NCI-H1048 (cell line): ENCODE data around the gene GCN1.

Experiments
- DNase-seq: peaks from one replicate; lab custom pipeline; 2025; lab: John Stamatoyannopoulos, UW

GCN1 gene

GRCh38 chr12:120091371-120092090, 103.0 kb downstream of the GCN1 start:
- no peak for DNase-seq

DNA sequence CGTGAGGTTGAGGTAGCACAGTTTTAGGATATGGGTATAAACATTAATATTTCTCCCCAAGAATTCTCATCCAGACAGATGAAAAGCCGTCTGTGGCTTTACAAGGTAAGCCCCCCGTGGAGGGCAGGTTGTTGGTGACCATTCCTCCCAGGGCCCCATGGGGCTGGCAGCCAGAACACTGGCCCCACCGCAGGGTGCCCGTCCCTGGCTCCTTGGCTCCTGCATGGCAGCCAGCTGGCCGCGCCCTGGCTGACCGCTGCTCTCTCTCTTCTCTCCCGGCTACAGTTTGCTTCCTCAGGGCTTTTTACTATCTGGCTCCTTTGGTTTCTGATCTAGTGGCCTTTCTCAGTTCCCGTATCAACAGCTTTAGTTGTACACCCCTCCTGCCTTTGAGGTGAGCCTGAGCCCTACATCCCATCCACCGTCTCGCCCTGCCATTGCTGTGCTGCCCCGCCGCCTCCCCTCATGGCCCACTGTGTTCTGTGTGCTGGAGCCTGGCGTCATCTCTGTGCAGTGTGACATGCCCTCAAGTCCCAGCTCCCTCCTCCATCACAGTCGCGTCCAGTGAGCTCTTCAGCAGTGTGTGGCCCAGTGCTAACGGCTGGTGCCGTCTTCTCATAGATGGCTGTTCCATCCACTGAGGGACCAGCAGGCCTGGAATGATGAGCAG, 103.8 kb downstream of the GCN1 start:
- DNase-seq = no peak

DNA sequence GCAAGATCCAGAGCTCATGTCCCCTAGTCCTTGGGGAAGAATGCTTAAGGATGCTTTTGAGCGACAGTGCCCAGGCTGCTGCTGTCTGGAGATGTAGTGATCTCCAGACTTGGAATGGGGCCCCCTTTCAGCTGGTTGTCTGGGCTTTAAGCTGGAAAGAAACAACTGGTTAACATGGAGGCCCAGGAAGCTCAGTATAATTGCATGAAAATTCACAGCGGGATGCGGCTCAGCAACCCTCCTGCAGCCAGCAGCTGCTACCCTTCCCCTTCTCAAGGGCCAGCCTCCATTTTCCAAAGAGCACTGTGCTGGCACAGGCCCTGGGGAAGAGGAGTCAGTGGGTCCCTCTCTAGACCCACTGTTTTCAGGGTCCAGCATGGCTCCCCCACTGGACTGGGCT, 104.3 kb downstream of the GCN1 start:
- DNase-seq = no peak

- no peak for DNase-seq
These were observed 104.7 kb downstream of the GCN1 start for GRCh38 chr12:120089796-120090195.

GRCh38 chr12:120089105-120089504, 105.4 kb downstream of the GCN1 start:
- DNase-seq = no peak

DNA sequence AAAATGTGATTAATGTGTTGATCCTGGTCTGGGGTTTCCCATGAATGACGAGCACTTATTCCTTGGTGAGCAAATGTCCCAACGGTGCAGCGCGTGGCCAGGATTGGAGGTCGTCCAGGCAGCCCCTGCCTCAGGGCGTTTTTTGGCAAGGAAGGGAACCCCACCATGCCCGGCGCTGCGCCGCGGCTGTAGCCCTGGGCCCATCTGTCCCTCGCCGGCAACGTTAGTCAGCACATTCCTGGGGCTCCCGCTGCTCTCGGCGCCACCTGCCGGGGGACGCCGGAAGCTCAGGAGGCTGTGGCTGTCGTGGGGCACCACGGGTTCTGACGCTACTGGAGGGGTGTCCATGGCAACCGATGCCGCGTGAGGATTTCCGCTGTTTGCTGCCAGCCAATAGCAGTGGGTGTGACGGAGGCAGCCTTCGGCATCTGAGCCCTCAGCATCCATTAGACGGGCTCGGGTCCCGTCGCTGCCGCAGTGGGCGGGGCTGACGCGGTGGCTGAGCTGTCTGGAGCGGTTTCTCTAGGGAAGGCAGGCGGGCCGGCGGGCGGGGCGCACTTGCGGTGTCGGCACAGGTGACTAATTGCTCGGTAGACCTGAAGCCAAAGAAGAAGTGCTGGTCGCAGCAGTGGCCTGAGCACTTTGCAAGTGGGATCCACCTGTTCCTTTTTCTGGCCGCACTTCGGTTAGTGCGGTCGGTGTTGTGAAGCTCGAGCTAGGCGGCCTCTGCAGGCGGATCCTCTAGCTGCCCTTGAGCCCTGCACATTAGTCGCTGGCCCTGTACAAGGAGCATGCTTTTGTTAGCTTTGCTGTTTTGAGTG, 107.5 kb downstream of the GCN1 start:
- DNase-seq = peak; percentile 98

DNA sequence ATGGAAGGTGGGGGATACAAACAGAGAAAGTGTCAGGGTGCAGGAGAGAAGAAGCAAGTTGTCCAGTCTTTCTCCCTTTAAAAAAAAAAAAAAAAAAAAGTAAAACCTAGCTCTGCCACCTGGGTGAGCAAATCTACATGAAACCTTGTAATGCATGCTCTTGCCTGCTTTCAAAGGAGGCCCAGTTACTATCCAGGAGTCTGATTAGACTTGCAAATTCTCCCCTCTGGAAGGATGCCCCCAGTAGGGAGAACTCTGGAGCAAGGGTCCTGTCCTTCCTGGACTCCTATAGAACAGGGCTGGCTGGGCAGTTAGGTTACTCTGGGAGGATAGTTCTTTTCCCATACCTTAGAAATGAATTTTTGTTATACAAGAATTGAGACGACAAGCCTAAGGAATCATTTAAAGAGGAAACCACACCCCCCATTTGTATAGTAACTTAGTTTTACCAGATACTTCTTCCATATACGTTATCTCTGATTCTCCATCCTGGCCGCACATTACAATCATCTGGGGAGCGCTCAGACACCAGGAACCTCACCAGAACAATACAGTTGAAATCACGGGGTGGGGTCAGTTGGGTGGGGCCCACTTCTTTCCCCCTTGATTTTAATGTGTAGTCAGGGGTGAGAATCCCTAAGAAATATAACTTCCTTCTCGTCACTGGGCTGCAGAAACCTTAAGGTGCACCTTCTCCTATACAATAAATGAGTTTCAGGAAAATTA, 108.4 kb downstream of the GCN1 start:
- DNase-seq = peak; percentile 25

- no peak for DNase-seq
These were observed 112.9 kb downstream of the GCN1 start for GRCh38 chr12:120081641-120082040.

DNA sequence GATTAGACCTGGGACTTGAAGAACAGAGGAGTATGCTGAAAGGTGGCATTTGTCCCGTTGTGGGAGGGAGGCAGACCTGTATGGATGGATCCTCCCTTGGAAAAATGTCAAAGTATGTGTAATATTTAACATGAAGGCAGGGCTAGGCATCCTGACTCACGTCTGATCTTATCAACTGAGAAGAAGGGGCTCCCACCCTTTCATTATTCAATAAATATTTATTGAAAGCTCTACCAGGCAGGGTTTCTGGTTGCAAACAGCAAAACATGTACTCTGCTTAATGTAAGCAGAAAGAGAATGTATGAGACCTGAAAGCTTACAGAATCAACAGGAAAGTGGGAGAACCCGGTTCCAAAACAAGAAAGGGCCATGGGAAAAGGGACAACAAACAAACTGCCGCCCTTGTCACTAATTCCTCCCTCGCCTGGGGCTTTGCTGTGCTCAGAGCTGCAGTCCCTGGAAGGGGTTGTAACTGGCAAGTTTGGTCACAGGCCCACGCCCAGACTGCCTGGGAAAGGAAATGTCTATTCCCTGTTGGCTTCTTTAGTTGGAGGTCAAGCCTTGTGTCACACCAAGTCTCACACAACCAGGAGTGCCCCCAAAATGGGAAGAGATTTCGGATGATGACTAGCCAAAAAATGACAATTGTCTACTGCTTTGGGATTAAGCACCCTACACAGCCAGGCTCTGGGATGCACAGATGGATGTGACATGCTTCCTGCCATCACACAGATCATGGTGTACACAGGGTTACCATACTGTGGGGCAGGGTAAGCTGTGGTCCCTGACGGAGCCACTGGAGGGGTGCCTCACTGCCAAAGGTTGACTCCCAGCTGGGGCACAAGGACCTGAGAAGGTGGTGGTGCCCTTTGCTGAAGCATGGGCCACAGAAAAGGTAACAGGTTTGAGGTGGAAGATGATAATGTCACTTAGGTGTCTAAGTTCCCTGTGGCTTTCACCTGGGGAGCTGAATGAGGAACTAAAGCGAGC, 114.8 kb downstream of the GCN1 start:
- no peak for DNase-seq

- DNase-seq = no peak
These were observed 115.6 kb downstream of the GCN1 start for GRCh38 chr12:120078868-120079267.

DNA sequence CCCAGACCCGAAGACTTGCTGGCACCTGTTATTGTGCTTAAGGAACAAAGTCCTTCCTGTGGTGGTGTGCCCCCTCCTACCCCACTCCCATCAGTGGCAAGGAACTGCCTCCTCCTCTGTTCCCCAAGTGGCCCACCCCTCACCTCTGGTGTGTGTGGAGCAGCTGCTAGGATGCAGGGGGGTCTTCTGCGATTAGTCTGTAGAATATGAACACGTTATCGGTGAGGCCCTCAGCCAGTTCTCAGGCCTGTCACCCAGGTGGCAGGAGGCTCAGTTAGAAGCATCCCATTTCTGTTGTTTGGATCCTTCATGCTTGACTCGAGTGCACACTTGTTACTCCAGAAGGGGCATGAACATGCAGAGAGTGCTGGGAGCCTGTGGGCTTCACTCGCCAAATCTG, 117.3 kb downstream of the GCN1 start:
- DNase-seq = no peak
